GM21786 (cell line): ENCODE measurements around the gene DPP10.

ENCODE experiments used
- ATAC-seq: cut with Tn5 transposase; IDR thresholded peaks from one replicate; pipeline ENCODE4 v1.9.1; 2021; ENCODE audit not compliant: unreplicated experiment

The DPP10 gene

GRCh38 chr2:114789989-114790388, 347.5 kb downstream of the DPP10 start:
- no peak for ATAC-seq

GRCh38 chr2:114797540-114797939, 355.1 kb downstream of the DPP10 start:
- ATAC-seq: no peak

GRCh38 chr2:114797942-114798341, 355.5 kb downstream of the DPP10 start:
- no peak for ATAC-seq

GRCh38 chr2:114800371-114800770, 357.9 kb downstream of the DPP10 start:
- ATAC-seq: no peak

GRCh38 chr2:114805195-114805594, 362.8 kb downstream of the DPP10 start:
- no peak for ATAC-seq

- no peak for ATAC-seq
These were observed 367.7 kb downstream of the DPP10 start for GRCh38 chr2:114810092-114810491.

GRCh38 chr2:114812261-114812660, 369.8 kb downstream of the DPP10 start:
- ATAC-seq: no peak

GRCh38 chr2:114814355-114814754, 371.9 kb downstream of the DPP10 start:
- no peak for ATAC-seq

- ATAC-seq: no peak
These were observed 378.6 kb downstream of the DPP10 start for GRCh38 chr2:114821055-114821454.

- no peak for ATAC-seq
These were observed 401.5 kb downstream of the DPP10 start for GRCh38 chr2:114843963-114844362.

- ATAC-seq: no peak
These were observed 414.8 kb downstream of the DPP10 start for GRCh38 chr2:114857196-114857595.

- no peak for ATAC-seq
These were observed 417.5 kb downstream of the DPP10 start for GRCh38 chr2:114859726-114860510.

- ATAC-seq: no peak
These were observed 419.8 kb downstream of the DPP10 start for GRCh38 chr2:114862243-114862642.

GRCh38 chr2:114864901-114865300, 422.5 kb downstream of the DPP10 start:
- ATAC-seq: no peak

GRCh38 chr2:114880046-114880445, 437.6 kb downstream of the DPP10 start:
- ATAC-seq: no peak

- ATAC-seq: no peak
These were observed 477.5 kb downstream of the DPP10 start for GRCh38 chr2:114919985-114920384.

- no peak for ATAC-seq
These were observed 479.6 kb downstream of the DPP10 start for GRCh38 chr2:114922076-114922475.

- ATAC-seq: no peak
These were observed 483.1 kb downstream of the DPP10 start for GRCh38 chr2:114925296-114926255.

GRCh38 chr2:114926303-114926702, 483.9 kb downstream of the DPP10 start:
- no peak for ATAC-seq

- no peak for ATAC-seq
These were observed 486.8 kb downstream of the DPP10 start for GRCh38 chr2:114929225-114929624.

- ATAC-seq: no peak
These were observed 491.3 kb downstream of the DPP10 start for GRCh38 chr2:114933671-114934241.

- ATAC-seq: no peak
These were observed 492.6 kb downstream of the DPP10 start for GRCh38 chr2:114935031-114935430.
